Measurements from ENCODE around the gene TPSG1. TPM values are rescaled to one million over a fixed set of nuclear protein-coding genes. Genes with fewer than 3 reads are reported as not detected.
"Not testable (repeated sequence)": the region's sequence is repeated elsewhere in the genome, so short reads cannot be mapped to it uniquely, and the experiment has no call there.

The TPSG1 gene
- total RNA-seq, 1 experiment from 2014 or later = not detected

DNA sequence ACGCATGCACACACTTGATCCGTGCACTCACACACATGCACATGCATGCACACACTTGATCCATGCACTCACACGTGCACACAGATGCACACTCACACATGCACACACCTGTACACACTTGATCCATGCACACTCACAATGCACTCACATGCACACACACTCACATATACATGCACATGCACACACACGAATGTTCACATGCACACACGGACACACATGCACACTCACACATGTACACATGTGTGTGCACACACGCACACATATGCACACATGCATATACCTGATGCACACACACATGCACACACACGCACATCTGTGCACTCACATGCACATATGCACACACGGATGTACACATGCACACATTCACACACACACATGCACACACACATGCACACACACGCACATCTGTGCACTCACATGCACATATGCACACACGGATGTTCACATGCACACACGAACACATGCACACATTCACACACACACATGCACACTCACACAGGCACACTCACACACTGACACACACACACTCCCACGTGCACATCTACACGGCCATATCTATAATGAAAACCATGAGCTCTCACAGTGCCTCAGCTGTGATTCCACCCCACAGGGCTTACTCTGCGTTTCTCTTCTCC is 23.0 kb upstream of the TPSG1 start:
- not testable (repeated sequence) for H3K4me1 ChIP-seq (replicated peaks); H3K4me3 ChIP-seq; H3K36me3 ChIP-seq; DNase-seq (ENCODE audit: low read depth in 1 of 2, low spot score in 2 of 2); H3K27ac ChIP-seq; H3K9me3 ChIP-seq (replicated peaks)
- peaks cover 23% of the 10 kb centered on the region for H3K27me3 ChIP-seq (replicated peaks)

- H3K27ac ChIP-seq = no peak overlapping the region
- H3K36me3 ChIP-seq = no peaks in the 10 kb centered on the region
- no peak overlapping the region for H3K4me3 ChIP-seq
- H3K4me1 ChIP-seq (replicated peaks) = no peaks in the 10 kb centered on the region; the same call in 1 of the 2 replicates
- H3K27me3 ChIP-seq (replicated peaks) = peaks cover 23% of the 10 kb centered on the region
- H3K9me3 ChIP-seq (replicated peaks) = no peaks in the 10 kb centered on the region
- no peak for DNase-seq (ENCODE audit: low read depth in 1 of 2, low spot score in 2 of 2)
Observed at GRCh38 chr16:1245452-1246020, 20.5 kb upstream of the TPSG1 start.

GRCh38 chr16:1244881-1245280 is 19.8 kb upstream of the TPSG1 start:
- H3K27me3 ChIP-seq (replicated peaks) = peaks cover 23% of the 10 kb centered on the region
- H3K27ac ChIP-seq = no peak overlapping the region
- no peaks in the 10 kb centered on the region; the same call in 1 of the 2 replicates for H3K4me1 ChIP-seq (replicated peaks)
- no peak for DNase-seq (ENCODE audit: low read depth in 1 of 2, low spot score in 2 of 2)
- no peak overlapping the region for H3K4me3 ChIP-seq
- H3K9me3 ChIP-seq (replicated peaks) = no peaks in the 10 kb centered on the region
- no peaks in the 10 kb centered on the region for H3K36me3 ChIP-seq

DNA sequence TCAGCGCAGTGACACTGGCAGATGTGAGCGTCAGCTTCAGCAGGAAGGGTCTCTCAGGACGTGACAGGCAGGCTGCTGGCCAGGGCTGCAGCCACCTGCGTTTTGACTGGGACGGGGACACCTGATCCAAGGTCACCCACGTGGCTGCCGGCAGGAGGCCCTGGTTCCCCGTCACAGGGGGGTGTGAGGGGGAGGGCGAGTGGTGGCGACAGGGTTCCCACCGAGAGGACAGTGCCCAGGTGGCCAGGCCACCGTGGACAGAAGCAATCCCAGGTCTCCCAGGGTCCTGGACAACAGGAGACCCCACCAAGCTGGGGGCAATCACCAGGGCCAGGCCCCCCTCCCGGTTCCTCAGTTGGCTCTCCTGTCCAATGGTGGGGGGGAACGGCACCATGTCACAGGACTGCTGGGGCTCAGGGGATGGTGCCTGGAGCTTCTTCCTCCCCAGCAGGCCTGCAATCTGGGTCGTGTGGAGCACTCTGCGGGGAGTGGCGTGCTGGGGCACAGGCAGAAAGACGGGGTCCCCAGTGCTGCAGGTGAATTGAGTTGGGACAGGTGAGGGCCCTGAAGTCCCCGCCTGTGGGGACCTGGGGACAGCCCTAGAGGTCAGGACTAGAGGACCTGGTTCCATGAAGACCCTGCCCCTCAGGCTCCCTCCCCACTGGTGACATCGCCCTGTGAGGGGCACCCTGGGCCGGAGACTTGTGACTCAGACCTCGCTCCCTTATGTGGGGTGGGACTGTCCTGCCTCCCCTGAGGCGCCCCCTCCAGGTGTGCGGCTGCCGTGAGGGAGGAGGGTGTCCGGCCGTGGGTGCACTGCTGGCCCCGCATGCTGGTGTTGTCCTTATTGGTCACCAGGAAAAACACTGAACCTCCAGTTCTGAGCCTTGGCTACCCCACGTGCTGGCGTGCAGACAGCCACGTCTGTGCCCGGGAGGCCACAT is 19.1 kb upstream of the TPSG1 start:
- not testable (repeated sequence) for H3K27ac ChIP-seq; H3K36me3 ChIP-seq; H3K4me1 ChIP-seq (replicated peaks); H3K9me3 ChIP-seq (replicated peaks); DNase-seq (ENCODE audit: low read depth in 1 of 2, low spot score in 2 of 2); H3K4me3 ChIP-seq
- peaks cover 23% of the 10 kb centered on the region for H3K27me3 ChIP-seq (replicated peaks)

DNA sequence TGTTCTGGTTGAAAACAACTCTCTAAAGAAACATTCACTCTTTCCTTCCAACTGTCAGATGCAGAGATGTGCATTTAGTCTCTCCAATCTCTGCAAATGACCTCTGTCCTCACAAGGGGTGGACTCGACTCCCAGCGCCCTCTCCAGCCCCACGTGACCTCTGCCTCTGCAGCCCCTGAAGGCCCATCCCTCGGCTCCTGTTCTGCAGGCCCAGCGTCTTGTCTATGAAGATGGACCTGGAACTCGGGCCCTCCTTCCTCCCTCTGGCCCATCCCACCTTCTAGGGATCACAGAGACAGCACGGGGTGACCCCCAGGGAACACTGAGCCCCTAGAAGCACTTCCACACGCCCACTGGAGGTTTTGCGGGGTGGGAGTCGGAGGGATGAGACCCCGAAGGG is 18.3 kb upstream of the TPSG1 start:
- H3K4me3 ChIP-seq; H3K4me1 ChIP-seq (replicated peaks); H3K27ac ChIP-seq; DNase-seq (ENCODE audit: low read depth in 1 of 2, low spot score in 2 of 2); H3K36me3 ChIP-seq; H3K9me3 ChIP-seq (replicated peaks): not testable (repeated sequence)
- H3K27me3 ChIP-seq (replicated peaks) = peaks cover 26% of the 10 kb centered on the region

DNA sequence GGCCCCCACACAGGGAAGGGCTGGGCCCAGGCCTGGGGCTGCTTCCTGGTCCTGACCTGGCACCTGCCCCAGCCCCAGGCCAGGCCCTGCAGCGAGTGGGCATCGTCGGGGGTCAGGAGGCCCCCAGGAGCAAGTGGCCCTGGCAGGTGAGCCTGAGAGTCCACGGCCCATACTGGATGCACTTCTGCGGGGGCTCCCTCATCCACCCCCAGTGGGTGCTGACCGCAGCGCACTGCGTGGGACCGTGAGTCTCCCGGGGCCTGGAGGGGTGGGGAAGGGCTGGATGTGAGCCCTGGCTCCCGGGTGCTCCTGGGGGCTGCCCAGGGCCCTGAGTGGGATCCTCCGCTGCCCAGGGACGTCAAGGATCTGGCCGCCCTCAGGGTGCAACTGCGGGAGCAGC is 16.0 kb upstream of the TPSG1 start:
- H3K36me3 ChIP-seq; H3K9me3 ChIP-seq (replicated peaks); H3K4me1 ChIP-seq (replicated peaks); DNase-seq (ENCODE audit: low read depth in 1 of 2, low spot score in 2 of 2); H3K27ac ChIP-seq; H3K4me3 ChIP-seq: not testable (repeated sequence)
- peaks cover 19% of the 10 kb centered on the region for H3K27me3 ChIP-seq (replicated peaks)

- not testable (repeated sequence) for DNase-seq (ENCODE audit: low read depth in 1 of 2, low spot score in 2 of 2); H3K9me3 ChIP-seq (replicated peaks); H3K4me3 ChIP-seq; H3K4me1 ChIP-seq (replicated peaks); H3K27ac ChIP-seq; H3K36me3 ChIP-seq
- H3K27me3 ChIP-seq (replicated peaks) = peaks cover 12% of the 10 kb centered on the region
Observed at GRCh38 chr16:1240436-1240835, 15.4 kb upstream of the TPSG1 start, which contains the start of gene TPSAB1. TSS of gene TPSAB1 (plus strand) at chr16:1240705. CDS start at chr16:1240939, 234 bp downstream.

GRCh38 chr16:1239575-1239974 is 14.5 kb upstream of the TPSG1 start:
- H3K4me1 ChIP-seq (replicated peaks); H3K27me3 ChIP-seq (replicated peaks); H3K4me3 ChIP-seq; DNase-seq (ENCODE audit: low read depth in 1 of 2, low spot score in 2 of 2); H3K27ac ChIP-seq; H3K36me3 ChIP-seq; H3K9me3 ChIP-seq (replicated peaks): not testable (repeated sequence)

DNA sequence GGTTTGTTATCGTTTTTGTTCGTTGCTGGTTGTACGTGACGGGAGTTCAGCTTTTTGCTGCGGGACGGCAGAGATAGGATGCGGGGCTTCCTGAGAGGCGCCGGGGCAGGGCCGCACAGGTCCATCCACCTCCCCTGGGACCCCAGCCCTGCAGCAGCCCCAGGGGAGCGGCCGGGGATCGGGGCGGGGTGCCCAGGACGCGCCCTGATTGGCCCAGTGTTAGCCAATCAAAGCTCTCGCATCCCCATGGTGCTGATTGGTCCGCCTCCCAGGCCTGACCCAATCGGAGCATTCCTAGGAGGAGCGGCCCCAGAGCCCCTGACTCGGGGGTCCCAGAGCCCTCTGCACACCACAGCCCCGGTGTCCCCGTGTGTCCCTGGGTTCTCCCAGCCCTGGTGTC is 13.8 kb upstream of the TPSG1 start:
- H3K4me1 ChIP-seq (replicated peaks); H3K9me3 ChIP-seq (replicated peaks); H3K27ac ChIP-seq; H3K36me3 ChIP-seq; DNase-seq (ENCODE audit: low read depth in 1 of 2, low spot score in 2 of 2); H3K4me3 ChIP-seq; H3K27me3 ChIP-seq (replicated peaks): not testable (repeated sequence)

DNA sequence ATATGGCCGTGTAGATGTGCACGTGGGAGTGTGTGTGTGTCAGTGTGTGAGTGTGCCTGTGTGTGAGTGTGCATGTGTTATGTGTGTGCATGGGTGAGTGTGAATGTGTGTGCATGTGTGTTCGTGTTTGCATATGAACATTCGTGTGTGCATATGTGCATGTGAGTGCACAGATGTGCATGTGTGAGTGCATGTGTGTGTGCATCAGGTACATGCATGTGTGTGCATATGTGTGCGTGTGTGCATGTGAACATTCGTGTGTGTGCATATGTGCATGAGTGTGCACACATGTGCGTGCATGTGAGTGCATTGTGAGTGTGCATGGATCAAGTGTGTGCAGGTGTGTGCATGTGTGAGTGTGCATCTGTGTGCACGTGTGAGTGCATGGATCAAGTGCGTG is 12.9 kb upstream of the TPSG1 start:
- H3K4me3 ChIP-seq = no peak overlapping the region
- H3K9me3 ChIP-seq (replicated peaks) = no peaks in the 10 kb centered on the region
- no peaks in the 10 kb centered on the region for H3K36me3 ChIP-seq
- H3K4me1 ChIP-seq (replicated peaks) = no peaks in the 10 kb centered on the region
- no peak overlapping the region for H3K27ac ChIP-seq
- H3K27me3 ChIP-seq (replicated peaks) = peaks cover 7% of the 10 kb centered on the region; the same call in 1 of the 2 replicates
- DNase-seq (ENCODE audit: low read depth in 1 of 2, low spot score in 2 of 2) = no peak

GRCh38 chr16:1236659-1237058 is 11.6 kb upstream of the TPSG1 start:
- H3K4me3 ChIP-seq; H3K27ac ChIP-seq; H3K4me1 ChIP-seq (replicated peaks); H3K36me3 ChIP-seq; DNase-seq (ENCODE audit: low read depth in 1 of 2, low spot score in 2 of 2); H3K9me3 ChIP-seq (replicated peaks); H3K27me3 ChIP-seq (replicated peaks): not testable (repeated sequence)

GRCh38 chr16:1232049-1232748 is 7.1 kb upstream of the TPSG1 start:
- not testable (repeated sequence) for H3K36me3 ChIP-seq; H3K4me3 ChIP-seq; H3K27ac ChIP-seq; H3K27me3 ChIP-seq (replicated peaks); H3K4me1 ChIP-seq (replicated peaks); DNase-seq (ENCODE audit: low read depth in 1 of 2, low spot score in 2 of 2); H3K9me3 ChIP-seq (replicated peaks)

GRCh38 chr16:1231301-1231700 is 6.2 kb upstream of the TPSG1 start:
- not testable (repeated sequence) for H3K27ac ChIP-seq; H3K27me3 ChIP-seq (replicated peaks)

More at GRCh38 chr16:1231301-1231700, 6.2 kb upstream of the TPSG1 start:
- not testable (repeated sequence) for H3K4me3 ChIP-seq; H3K9me3 ChIP-seq (replicated peaks); H3K36me3 ChIP-seq; H3K4me1 ChIP-seq (replicated peaks); DNase-seq (ENCODE audit: low read depth in 1 of 2, low spot score in 2 of 2)

Data from SJSA1 (cell line).